PFSK-1 (cell line): ENCODE results near the gene ADAMTS2.

ENCODE experiments used
- FOXP2 ChIP-seq: optimal IDR thresholded peaks from 2 replicates; pipeline ENCODE3; 2011; ENCODE audit warnings: borderline replicate concordance, control low read depth, inconsistent platforms; ENCODE audit not compliant: insufficient read depth; ENCODE audit errors: extremely low read length, extremely low read depth
- POLR2AphosphoS5 ChIP-seq: IDR thresholded peaks from 2 replicates; pipeline ENCODE4 v1.6.1; 2012; ENCODE audit warnings: low read depth, mild to moderate bottlenecking, control low read depth, low read length, moderate library complexity
- SIN3A ChIP-seq: IDR thresholded peaks from 2 replicates; pipeline ENCODE4 v1.6.1; 2012; ENCODE audit warnings: mild to moderate bottlenecking, low read length, moderate library complexity, borderline replicate concordance; ENCODE audit not compliant: insufficient read depth
- TAF1 ChIP-seq: IDR thresholded peaks from 2 replicates; pipeline ENCODE4 v1.6.1; 2012; ENCODE audit warnings: low read length, control low read depth, borderline replicate concordance; ENCODE audit not compliant: insufficient read depth
- TF ChIP-seq, protein P1 (sequence below), 2 experiments: IDR thresholded peaks; 2 replicates each; pipeline versions ENCODE4 v1.6.1 to v1.8.0; 2011 to 2012; ENCODE audit warnings: low read depth in 2 of 2, low read length in 2 of 2, control low read depth in 1 of 2, inconsistent platforms in 1 of 2, mild to moderate bottlenecking in 1 of 2, moderate library complexity in 1 of 2; ENCODE audit not compliant: insufficient read depth in 1 of 2

ADAMTS2 gene

DNA sequence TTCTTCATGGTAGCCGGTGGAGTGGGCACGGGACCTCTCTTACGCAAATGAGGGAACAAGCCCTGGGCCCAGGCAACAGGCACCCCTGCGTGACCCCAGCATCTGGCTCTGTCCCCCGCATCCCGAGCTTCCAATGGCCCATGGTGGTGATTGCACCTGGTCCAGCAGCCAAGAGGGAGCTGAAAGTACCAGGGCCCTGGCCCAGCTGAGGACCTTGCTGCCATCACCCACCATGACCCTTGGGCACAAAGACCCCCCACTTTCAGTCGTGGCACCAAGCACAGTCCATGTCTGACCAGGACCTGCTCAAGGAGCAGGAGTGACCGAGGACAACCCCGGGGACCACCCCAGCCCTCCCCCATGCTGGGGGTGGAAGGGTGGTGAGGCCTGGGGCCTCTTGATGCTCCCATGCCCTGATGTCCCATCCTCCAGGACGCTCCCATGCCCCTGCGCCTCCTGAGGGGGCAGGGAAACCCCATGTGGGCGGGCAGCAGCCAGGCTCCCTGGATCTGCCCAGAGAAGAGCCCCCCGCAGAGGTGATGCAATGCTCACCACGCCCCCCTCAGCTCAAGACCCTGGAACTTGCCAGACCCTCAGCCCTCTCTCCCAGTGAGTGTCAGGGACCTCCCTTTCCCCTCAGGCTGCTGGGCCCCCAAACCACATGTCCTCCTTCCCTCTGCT lies 123.9 kb downstream of the ADAMTS2 start:
- TF ChIP-seq FOXP2, result no peak
- TF ChIP-seq, protein P1, sequence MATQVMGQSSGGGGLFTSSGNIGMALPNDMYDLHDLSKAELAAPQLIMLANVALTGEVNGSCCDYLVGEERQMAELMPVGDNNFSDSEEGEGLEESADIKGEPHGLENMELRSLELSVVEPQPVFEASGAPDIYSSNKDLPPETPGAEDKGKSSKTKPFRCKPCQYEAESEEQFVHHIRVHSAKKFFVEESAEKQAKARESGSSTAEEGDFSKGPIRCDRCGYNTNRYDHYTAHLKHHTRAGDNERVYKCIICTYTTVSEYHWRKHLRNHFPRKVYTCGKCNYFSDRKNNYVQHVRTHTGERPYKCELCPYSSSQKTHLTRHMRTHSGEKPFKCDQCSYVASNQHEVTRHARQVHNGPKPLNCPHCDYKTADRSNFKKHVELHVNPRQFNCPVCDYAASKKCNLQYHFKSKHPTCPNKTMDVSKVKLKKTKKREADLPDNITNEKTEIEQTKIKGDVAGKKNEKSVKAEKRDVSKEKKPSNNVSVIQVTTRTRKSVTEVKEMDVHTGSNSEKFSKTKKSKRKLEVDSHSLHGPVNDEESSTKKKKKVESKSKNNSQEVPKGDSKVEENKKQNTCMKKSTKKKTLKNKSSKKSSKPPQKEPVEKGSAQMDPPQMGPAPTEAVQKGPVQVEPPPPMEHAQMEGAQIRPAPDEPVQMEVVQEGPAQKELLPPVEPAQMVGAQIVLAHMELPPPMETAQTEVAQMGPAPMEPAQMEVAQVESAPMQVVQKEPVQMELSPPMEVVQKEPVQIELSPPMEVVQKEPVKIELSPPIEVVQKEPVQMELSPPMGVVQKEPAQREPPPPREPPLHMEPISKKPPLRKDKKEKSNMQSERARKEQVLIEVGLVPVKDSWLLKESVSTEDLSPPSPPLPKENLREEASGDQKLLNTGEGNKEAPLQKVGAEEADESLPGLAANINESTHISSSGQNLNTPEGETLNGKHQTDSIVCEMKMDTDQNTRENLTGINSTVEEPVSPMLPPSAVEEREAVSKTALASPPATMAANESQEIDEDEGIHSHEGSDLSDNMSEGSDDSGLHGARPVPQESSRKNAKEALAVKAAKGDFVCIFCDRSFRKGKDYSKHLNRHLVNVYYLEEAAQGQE (IDR thresholded peaks at IDR 0.05; ENCODE audit: insufficient read depth in 1 of 2, low read depth in 2 of 2, low read length in 2 of 2), result no peak
- no peak for TF ChIP-seq POLR2AphosphoS5
- no peak for TF ChIP-seq SIN3A
- TF ChIP-seq TAF1, result no peak

GRCh38 chr5:179220716-179221115 lies 124.5 kb downstream of the ADAMTS2 start:
- TF ChIP-seq POLR2AphosphoS5, result no peak
- TF ChIP-seq SIN3A, result no peak
- no peak for TF ChIP-seq TAF1
- TF ChIP-seq FOXP2, result no peak
- TF ChIP-seq, protein P1 (IDR thresholded peaks at IDR 0.05; ENCODE audit: insufficient read depth in 1 of 2, low read depth in 2 of 2, low read length in 2 of 2), result no peak

GRCh38 chr5:179219661-179220620 lies 125.3 kb downstream of the ADAMTS2 start:
- TF ChIP-seq, protein P1 (IDR thresholded peaks at IDR 0.05; ENCODE audit: insufficient read depth in 1 of 2, low read depth in 2 of 2, low read length in 2 of 2), result no peak
- TF ChIP-seq POLR2AphosphoS5 (no peak), SIN3A (no peak), FOXP2 (no peak), TAF1 (no peak)

GRCh38 chr5:179218943-179219330 lies 126.3 kb downstream of the ADAMTS2 start:
- TF ChIP-seq FOXP2 (no peak), TAF1 (no peak), SIN3A (no peak), POLR2AphosphoS5 (no peak)
- TF ChIP-seq, protein P1 (IDR thresholded peaks at IDR 0.05; ENCODE audit: insufficient read depth in 1 of 2, low read depth in 2 of 2, low read length in 2 of 2), result no peak
